Gastrocnemius medialis (tissue), 4 donors: Measurements from ENCODE around the gene IGFL2. TPM values are rescaled to one million over a fixed set of nuclear protein-coding genes. Genes with fewer than 3 reads are reported as not detected.

Experiments used
- ATAC-seq, 2 donors: fragments of 150-250 bp; one replicate each; pipeline ENCODE4 v1.9.1; 2016
- DNase-seq, 2 donors: peaks; one replicate each; pipeline ENCODE4 v3.0.0-alpha.2; 2019
- H3K27ac ChIP-seq, 4 donors: fragments of 200-600 bp; sonication (generic); 1 replicate in 1 of 4; 2 replicates in 3 of 4; pipeline ENCODE4 v1.5.1; 2016 to 2018; ENCODE audit warnings: mild to moderate bottlenecking in 2 of 4, moderate library complexity in 1 of 4
- H3K27me3 ChIP-seq, 3 donors: fragments of 200-600 bp; sonication (generic) in 2 of 3; 1 replicate in 1 of 3; 2 replicates in 2 of 3; pipeline versions ENCODE4 v1.5.1 to v1.6.0; 2016 to 2019; ENCODE audit warnings: mild to moderate bottlenecking in 1 of 3, moderate library complexity in 1 of 3
- H3K36me3 ChIP-seq, 2 donors: fragments of 200-600 bp; sonication (generic) in 1 of 2; one replicate each; pipeline ENCODE4 v1.5.1; 2017 to 2018
- H3K4me1 ChIP-seq, 2 donors: fragments of 200-600 bp; sonication (generic) in 1 of 2; one replicate each; pipeline ENCODE4 v1.5.1; 2016 to 2017; ENCODE audit warnings: mild to moderate bottlenecking in 2 of 2
- H3K4me3 ChIP-seq, 4 donors: fragments of 200-600 bp; sonication (generic) in 3 of 4; 1 replicate in 1 of 4; 2 replicates in 3 of 4; pipeline ENCODE4 v1.5.1; 2016 to 2019; ENCODE audit warnings: mild to moderate bottlenecking in 2 of 4
- H3K9me3 ChIP-seq, 3 donors: fragments of 200-600 bp; sonication (generic) in 2 of 3; 1 replicate in 1 of 3; 2 replicates in 2 of 3; pipeline ENCODE4 v1.5.1; 2016 to 2019
- POLR2A ChIP-seq, 2 donors: fragments of 450-650 bp; IDR thresholded peaks; one replicate each; pipeline ENCODE4 v1.6.1; 2017; ENCODE audit warnings: antibody characterized with exemption in 2 of 2, mild to moderate bottlenecking in 2 of 2, moderate library complexity in 2 of 2
- in situ Hi-C, 4 donors: fragments of 200-750 bp; cut with MboI; loops; one replicate each; pipeline versions ENCODE4 v1.15.0 to v1.8.0; 2017; ENCODE audit warnings: low sequenced_read_pairs in 4 of 4
- intact Hi-C: fragments of 100-400 bp; cut with DNase I; formaldehyde crosslinking; loops from one replicate; pipeline ENCODE4 v1.15.1; 2023; ENCODE audit warnings: low total_unique reads
- total RNA-seq, 4 donors: library from RNA; depleted of rRNA; stranded (reverse); fragments of >200 nt; gene quantifications; one replicate each; pipeline versions ENCODE4 v1.1.0 to v1.2.3, GENCODE V29; 2016
- TF ChIP-seq, protein P1 (sequence below), 5 experiments: fragments of 450-650 bp in 3 of 5; fragments of 200-600 bp in 2 of 5; sonication (generic) in 2 of 5; IDR thresholded peaks in 4 of 5; conservative IDR thresholded peaks in 1 of 5; 1 replicate in 4 of 5; 2 replicates in 1 of 5; pipeline ENCODE4 v1.5.1; 2016 to 2019; ENCODE audit warnings: antibody characterized with exemption in 5 of 5, mild to moderate bottlenecking in 3 of 5, moderate library complexity in 3 of 5

IGFL2 gene
- total RNA-seq, 4 donors from 2014 or later, result not detected

- H3K27ac ChIP-seq, result no peak overlapping the region
- DNase-seq, result no peak
- H3K4me1 ChIP-seq, result no peaks in the 10 kb centered on the region
- intact Hi-C loops, result no loop called here
- TF ChIP-seq, protein P1, sequence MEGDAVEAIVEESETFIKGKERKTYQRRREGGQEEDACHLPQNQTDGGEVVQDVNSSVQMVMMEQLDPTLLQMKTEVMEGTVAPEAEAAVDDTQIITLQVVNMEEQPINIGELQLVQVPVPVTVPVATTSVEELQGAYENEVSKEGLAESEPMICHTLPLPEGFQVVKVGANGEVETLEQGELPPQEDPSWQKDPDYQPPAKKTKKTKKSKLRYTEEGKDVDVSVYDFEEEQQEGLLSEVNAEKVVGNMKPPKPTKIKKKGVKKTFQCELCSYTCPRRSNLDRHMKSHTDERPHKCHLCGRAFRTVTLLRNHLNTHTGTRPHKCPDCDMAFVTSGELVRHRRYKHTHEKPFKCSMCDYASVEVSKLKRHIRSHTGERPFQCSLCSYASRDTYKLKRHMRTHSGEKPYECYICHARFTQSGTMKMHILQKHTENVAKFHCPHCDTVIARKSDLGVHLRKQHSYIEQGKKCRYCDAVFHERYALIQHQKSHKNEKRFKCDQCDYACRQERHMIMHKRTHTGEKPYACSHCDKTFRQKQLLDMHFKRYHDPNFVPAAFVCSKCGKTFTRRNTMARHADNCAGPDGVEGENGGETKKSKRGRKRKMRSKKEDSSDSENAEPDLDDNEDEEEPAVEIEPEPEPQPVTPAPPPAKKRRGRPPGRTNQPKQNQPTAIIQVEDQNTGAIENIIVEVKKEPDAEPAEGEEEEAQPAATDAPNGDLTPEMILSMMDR (IDR thresholded peaks at IDR 0.05 in 4 of 5, conservative IDR thresholded peaks at IDR 0.05 in 1 of 5), result no peak
- TF ChIP-seq POLR2A (IDR thresholded peaks at IDR 0.05), result no peak
- H3K9me3 ChIP-seq, result no peaks in the 10 kb centered on the region
- H3K4me3 ChIP-seq, result no peak overlapping the region
- in situ Hi-C loops, result no loop called here
- no peaks in the 10 kb centered on the region for H3K36me3 ChIP-seq
- peaks cover 0 to 10% (median 7%) of the 10 kb centered on the region in 3 donors for H3K27me3 ChIP-seq
- no peak for ATAC-seq
Measured at GRCh38 chr19:46109876-46110275, 38.2 kb upstream of the IGFL2 start.

DNA sequence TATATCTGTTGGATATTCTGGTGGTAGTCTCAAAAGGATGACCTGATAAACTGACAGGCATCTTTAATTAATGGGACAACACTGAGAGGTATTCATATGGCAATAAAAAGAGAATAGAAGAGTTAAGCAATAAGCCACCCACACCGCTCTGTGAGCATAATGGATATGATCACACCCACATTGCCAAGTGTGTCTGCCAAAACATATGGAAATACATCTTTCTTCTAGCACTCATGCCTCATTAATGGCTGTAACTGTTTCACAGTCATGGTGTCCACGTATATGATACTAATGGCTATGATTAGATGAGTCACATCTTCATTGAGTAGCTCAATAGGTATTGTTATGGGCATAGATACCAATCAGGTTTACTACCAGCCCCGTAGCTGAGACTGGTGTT is 36.7 kb upstream of the IGFL2 start:
- no peaks in the 10 kb centered on the region for H3K4me1 ChIP-seq
- no peaks in the 10 kb centered on the region for H3K9me3 ChIP-seq
- no peak for DNase-seq
- no peak overlapping the region for H3K27ac ChIP-seq
- H3K36me3 ChIP-seq, result no peaks in the 10 kb centered on the region
- intact Hi-C loops, result no loop called here
- in situ Hi-C loops, result no loop called here
- TF ChIP-seq, protein P1 (IDR thresholded peaks at IDR 0.05 in 4 of 5, conservative IDR thresholded peaks at IDR 0.05 in 1 of 5), result no peak
- TF ChIP-seq POLR2A (IDR thresholded peaks at IDR 0.05), result no peak
- no peak for ATAC-seq
- H3K27me3 ChIP-seq, result peaks cover 0 to 10% (median 7%) of the 10 kb centered on the region in 3 donors
- H3K4me3 ChIP-seq, result no peak overlapping the region

DNA sequence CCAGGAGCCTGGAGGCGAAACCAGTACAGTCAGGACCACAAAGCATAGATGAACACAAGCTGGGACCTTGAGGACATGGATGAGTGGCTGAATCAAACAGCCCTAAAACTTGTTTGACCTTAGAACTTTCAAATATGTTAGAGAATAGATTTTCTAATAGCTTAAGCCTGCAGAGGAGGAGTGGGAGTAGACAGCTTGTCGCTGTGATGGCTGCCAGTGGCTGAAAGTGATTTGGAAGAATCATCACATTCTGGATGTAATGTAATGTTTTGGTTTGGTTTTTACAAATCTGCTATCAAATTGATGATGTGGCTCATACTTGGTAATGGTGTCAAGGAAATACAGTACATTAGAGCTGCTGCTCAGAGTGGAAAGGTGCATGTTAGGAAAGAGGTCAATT is 35.5 kb upstream of the IGFL2 start:
- Histone ChIP-seq H3K27me3 (peaks cover 0 to 10% (median 7%) of the 10 kb centered on the region in 3 donors), H3K36me3 (no peaks in the 10 kb centered on the region), H3K4me1 (no peaks in the 10 kb centered on the region), H3K4me3 (no peak overlapping the region), H3K9me3 (no peaks in the 10 kb centered on the region), H3K27ac (no peak overlapping the region)
- in situ Hi-C loops (no loop called here), intact Hi-C loops (no loop called here)
- ATAC-seq, result no peak
- TF ChIP-seq POLR2A (IDR thresholded peaks at IDR 0.05), result no peak
- TF ChIP-seq, protein P1 (IDR thresholded peaks at IDR 0.05 in 4 of 5, conservative IDR thresholded peaks at IDR 0.05 in 1 of 5), result no peak
- no peak for DNase-seq

GRCh38 chr19:46113726-46114125 is 34.3 kb upstream of the IGFL2 start:
- in situ Hi-C loops, result no loop called here
- intact Hi-C loops, result no loop called here
- Histone ChIP-seq H3K4me1 (no peaks in the 10 kb centered on the region), H3K4me3 (no peak overlapping the region), H3K9me3 (no peaks in the 10 kb centered on the region), H3K36me3 (no peaks in the 10 kb centered on the region), H3K27ac (no peak overlapping the region), H3K27me3 (peaks cover 0 to 10% (median 7%) of the 10 kb centered on the region in 3 donors)
- TF ChIP-seq POLR2A (IDR thresholded peaks at IDR 0.05), result no peak
- TF ChIP-seq, protein P1 (IDR thresholded peaks at IDR 0.05 in 4 of 5, conservative IDR thresholded peaks at IDR 0.05 in 1 of 5), result no peak
- ATAC-seq (no peak), DNase-seq (no peak)
